ENCODE data around the gene XYLT1.
"Not testable (repeated sequence)": the region's sequence is repeated elsewhere in the genome, so short reads cannot be mapped to it uniquely, and the experiment has no call there.

XYLT1 gene

DNA sequence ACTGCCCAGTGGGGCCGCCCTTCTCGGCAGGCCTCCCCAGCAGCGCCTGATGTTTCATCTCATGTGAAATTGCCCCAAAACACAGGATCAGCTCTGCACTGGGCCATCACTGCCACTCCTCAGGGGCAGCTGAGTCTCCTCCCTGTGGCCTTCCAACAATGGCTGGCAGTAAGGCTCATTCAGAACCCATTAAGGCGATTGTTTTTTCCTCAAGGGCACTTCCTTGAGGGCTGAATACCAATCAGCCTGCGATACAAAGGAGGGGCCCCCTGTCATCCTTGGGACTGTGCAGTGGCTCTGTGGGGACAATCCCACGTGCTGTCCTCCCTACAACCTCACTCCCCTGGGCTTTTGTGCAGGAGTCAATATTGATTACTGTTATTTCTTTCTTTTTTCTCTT lies 47.5 kb downstream of the XYLT1 start:
- DNase-seq: no peak

DNA sequence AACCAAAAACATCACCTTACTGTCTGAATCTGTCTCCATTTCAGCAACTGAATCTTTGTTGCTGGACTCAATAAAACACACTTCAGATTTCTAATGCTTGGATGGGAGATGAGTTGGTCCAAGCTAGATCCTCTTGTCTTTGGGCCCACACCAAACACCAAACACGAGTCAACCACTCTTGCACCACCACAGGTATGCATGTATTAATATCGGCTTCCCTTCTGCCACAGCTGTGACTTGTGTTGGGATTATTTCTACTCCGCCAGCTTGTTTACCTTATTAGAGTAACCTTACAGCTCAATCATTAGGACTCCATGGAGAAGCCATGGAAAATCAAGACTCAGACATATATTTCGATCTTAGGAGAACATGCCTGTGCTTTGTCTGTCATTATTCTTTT lies 49.9 kb downstream of the XYLT1 start:
- no peak for DNase-seq

DNA sequence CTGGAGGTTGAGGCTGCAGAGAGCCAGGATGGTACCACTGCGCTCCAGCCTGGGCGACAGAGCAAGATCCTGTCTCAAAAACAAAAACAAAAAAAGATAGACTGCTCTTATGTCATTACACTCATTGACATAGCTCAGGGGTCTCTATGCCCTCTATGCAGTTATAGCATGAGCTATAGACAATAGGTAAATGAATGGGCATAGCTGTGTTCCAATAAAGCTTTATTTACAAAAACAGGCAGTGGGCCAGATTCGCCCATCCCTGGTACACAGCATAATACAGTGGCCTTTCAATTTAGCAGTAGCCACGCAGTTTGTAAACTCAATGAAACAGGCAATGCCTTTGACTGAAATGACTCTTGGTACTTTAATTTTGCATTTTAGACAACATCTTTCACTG lies 51.5 kb downstream of the XYLT1 start:
- no peak for DNase-seq

DNA sequence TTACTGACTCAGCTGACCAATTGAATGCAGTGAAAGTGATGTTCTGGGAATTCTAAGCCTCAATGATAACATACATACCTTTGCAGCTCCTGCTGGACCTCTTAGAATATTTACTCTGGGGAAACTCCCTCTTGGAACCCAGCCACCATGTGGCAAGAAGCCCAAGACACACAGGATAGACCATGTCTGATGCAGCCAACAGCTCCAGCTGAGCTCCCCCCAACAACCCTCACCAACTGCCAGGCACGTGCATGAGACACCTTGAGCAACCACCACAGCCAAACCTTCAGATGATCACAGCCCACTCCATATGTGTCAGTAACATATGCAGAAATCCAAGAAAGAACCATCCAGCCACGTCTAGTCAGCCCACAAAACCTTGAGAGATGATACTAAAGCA lies 53.0 kb downstream of the XYLT1 start:
- no peak for DNase-seq

DNA sequence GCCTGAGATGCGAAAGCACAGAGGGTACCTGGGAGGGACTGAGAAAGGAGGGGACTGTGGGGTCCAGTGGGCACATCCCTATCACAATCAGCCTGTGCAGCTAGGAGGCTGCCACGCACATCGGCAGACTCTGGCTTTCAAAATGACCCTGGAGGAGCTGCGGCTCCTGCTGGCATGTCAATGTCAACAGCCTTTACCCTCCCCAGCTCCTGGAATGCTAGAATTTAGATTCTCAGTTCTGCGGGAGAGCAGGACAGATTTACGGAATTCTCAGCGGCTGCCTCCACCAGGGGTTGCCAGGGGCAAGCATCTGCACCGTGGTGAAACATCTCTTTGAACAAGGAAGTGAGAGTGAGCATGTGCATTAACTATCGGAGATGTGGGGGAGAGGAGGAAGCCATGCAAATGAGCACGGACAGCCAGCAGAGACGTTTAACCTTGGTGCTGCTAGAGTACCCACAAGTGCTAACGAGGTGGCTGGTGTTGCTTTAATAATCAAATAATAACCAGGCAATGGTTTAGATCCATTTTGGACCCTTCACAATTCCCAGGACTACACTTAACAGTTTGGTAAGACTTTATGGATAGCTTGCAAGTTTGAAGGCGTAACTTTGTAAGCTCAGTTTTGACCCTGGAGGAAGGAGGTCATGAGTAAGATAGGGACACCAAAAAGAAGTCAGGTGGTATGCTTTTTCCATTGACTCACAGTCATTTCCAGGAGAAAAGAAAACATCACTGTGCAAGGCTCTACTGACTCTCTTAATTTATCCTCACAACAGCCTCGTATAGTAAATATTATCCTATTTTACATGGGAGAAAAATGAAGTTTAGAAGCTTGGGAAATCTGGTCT lies 54.1 kb downstream of the XYLT1 start:
- no peak for DNase-seq

DNA sequence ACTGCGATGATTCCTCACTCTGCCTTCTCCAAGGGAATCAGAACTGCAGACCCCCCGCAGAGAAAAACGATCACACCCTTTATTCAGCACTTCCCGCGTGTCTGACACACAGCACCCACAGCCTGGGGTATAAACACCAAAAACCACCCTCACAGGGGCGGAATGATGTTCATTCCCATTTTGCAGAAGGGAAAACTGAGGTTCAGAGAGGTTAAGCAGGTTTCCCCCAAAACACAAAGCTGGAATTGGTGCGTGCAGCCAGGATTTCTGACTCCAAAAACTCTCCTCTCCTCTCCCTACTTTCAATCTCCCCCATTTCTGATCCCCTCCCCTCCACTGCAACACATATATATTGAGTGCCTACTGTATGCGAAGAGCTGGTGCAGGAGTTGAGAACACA lies 55.8 kb downstream of the XYLT1 start:
- no peak for DNase-seq

DNA sequence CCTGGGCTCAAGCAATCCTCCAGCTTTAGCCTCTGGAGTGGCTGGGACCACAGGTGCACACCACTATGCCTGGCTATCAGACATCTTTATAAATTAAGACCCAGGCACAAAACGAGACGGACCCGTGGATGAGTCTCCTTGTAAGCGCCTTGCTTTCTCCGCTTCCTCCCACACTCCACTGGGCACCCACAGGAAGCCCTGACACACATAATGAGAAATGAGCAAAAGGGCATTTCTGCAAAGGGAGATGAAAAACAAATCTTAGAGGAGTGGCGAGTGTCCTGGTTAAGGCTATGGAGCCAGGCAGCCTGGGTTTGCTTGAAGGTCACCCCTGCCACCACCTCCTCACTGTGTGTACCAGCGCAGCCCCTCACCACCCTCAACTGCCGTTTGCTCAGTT lies 56.3 kb downstream of the XYLT1 start:
- no peak for DNase-seq

DNA sequence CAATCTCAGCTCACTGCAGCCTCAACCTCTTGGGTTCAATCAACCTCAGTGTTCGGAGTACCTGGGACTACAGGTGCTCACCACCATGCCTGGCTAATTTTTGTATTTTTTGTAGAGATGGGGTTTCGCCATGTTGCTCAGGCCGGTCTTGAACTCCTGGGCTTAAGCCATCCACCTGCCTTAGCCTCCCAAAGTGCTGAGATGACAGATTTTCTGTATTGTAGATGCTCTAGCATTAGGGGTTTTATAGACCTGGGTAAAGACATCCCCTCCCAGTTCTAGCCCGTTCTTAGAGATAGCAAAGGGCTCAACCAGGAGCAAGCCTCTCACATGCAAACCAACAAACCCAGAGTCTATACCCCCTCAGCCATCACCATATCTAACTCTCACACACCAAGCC lies 57.3 kb downstream of the XYLT1 start:
- no peak for DNase-seq

DNA sequence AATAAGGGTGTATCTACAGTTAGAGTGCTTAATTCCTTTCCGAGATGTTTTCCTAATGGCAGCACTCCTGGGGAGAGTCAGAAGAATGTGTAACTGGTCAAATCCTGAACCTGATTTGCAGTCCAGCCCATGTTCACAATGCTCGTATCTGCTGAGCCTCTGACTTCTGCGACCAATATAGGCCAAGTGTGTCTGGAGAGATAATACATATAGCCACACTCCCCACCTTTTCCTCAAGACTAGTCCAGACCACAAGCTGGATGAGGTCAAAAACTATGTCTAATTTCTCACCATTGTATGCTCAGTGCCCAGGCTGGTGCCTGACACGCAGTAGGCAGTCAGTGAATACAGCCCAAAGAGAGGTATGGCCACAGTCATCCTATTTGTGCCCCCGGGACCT lies 58.0 kb downstream of the XYLT1 start:
- DNase-seq: no peak

DNA sequence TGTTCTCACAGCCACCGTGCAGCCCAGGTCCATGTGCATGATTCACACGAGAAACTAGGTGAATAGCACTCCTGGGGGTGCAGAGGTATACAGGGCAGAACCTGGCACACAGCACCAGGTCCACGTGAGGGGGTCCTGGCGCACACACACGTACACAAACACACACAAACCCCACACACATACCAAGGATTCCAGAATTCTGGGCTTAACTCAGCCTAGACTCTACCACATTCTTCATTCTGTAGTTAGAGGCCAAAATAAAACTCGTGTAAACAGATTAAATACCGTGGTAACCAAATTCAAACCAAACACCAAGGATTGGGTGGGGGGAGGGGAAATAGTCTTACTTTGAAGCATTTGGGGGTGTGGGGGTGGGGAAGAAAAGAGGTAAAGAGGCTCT lies 58.5 kb downstream of the XYLT1 start:
- no peak for DNase-seq

DNA sequence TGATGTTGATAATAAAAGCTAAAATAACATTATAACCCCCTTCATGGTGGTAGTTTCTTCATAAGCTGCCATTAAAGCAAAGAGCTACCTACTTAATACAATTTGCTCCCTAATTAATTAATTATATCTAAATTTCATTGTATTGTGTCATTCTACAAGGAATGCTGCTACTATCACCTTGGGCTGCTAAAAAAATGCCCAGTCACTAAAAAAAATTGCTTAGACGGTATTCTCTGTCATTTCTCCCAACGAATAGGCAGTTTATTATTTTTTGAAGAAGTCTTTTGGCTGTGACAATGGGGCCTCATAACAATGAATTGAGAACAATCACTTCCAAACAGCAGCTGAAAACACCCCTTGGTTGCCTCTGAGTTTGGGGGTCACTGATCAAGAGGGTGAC lies 59.5 kb downstream of the XYLT1 start:
- no peak for DNase-seq

DNA sequence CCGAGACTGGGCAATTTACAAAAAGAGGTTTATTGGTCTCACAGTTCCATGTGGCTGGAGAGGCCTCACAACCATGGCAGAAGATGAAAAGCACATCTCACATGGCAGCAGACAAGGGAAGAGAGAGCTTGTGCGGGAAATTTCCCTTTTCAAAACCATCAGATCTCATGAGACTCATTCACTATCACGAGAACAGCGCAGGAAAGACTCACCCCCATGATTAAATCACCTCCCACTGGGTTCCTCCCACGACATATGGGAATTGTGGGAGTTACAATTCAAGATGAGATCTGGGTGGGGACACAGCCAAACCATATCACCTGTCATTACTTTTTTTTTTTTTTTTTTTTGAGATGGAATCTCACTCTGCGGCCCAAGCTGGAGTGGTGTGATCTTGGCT lies 60.4 kb downstream of the XYLT1 start:
- DNase-seq: not testable (repeated sequence)

DNA sequence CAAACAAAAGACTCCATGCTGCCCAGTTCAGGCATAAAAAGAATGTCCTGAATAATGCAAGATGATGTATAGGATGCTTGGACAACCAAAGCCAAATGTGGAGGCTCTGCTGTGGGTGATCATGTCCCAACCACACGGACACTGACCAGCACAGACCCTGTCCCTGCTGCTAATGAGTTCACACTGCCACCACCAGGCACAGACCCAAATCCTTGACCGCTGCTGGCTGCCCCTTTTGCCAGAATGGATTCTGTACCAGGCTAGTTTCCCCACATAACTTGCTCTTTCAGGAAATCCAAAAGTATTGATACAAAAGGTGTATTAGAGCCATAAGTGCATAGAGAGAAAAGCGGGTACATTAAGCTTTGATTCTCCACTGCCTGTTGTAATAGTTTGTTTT lies 60.9 kb downstream of the XYLT1 start:
- DNase-seq: no peak

DNA sequence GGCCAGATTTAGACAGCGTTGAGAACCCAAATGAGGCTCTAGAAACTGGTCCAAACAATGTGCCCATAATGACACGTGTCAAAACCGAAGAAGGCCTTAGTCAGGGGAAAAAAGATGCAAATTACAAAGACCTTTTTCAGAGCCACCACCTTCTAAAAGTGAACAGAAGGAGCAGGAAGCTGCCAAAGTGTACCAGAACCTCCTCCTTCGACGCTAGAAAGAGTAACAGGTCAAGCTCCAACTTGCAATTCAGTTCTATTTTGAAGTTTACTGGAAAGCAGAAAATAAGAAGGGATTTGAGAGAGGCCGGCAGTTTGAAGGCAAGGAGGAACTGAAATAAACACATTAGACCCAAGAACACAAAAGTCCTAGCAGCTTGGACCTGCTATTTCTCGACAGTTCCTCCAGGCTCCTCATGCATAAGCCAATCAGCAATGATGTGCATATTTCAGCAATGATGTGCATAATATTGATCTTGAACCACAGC lies 61.8 kb downstream of the XYLT1 start:
- no peak for DNase-seq

DNA sequence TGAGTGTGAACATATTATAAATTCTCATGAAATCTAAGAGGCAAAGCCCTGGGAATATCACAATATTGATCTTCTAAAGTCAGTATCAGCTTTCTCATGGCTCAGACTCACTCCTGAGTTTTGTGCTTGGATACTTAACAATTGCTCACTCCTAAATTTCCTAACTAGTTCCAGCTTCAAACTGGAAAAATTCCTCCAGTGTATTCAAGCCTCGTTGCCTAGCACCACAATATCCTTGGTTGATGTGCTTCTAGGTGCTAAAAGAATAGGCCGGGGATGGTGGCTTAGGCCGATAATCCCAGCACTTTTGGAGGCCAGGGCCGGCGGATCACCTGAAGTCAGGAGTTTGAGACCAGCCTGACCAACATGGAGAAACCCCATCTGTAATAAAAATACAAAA lies 62.5 kb downstream of the XYLT1 start:
- no peak for DNase-seq

DNA sequence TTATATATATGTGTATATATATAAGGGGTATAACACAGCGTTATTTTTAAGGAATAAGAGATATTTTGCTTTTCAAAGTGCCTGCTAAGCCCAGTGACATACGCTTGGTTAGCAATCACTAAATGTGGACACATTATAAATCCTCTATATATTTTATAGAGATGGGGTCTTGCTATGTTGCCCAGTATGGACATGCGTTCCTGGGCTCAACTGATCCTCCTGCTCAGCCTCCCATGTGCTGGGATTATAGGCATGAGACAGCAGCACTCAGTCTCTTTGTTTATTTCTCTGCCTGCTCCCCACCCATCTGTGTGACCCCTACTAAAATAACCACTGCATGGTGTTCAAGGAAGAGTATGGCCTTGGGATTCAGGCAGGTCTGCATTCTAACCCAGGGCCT lies 63.4 kb downstream of the XYLT1 start:
- no peak for DNase-seq

DNA sequence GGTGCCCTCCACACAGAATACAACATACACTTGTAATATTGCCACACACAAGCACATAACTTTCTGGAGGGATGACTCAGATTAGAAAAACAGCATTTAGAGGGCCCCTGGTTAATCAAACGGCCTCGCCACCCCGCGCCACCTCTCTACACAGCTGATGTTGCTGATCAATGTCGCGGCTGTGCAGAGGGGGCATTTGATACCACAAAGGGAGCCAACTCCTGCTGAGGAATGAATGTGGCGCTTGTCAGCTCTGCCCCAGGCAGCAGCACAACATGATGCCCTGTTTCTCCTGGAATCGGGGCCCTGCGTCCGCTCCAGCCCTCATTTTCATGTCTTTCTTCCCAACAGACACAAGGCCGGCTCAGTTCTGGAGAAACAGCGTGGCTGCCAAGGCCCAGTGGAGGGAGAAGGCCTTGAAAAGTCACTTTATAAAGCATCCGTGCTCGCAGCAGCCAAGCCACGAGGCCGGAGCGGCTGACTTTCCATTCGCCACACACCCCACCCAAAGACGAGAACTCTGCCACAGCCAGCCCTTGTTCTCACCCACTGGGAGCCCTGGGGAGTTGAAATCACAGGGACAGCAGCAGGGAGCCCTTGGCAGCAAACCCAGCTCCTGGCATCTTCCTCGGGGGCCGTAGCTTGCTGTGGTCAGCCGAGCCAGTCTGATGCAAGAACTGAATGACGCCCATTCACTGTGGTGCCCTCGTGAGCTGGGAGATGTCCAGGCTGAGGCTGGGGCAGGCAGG lies 65.6 kb downstream of the XYLT1 start:
- peak; percentile 7 for DNase-seq

DNA sequence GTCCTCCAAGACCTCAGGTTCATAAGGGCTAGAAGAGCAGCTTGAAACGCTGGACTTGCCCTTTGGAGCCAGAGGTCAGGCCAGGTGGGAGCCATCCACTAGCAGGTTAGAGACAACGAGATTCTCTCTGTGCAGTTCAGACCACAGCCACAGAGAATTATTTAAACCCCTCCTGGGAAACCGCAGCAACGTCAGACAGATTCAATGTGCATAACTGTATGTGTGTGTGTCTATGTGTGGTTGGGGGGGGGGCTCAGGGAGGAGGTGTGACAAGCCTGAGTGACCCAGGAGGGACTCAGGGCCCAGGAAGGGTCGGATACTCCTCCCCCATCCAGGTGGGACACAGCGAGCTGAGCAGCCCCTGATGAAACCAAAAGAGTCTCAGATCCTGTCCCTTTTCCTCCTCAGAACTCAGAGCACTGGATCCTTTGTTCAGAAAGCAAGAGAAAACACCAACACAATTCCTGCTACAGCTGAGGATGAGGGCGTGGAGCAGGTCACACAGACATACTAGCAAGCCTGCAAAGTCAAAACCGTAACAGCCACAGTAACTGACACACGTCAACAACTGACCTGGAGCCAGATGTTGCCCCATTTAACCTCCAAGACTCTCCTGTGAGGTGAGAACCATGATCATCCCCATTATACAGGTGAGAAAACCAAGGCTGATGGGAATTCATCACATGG lies 66.8 kb downstream of the XYLT1 start:
- DNase-seq: no peak

DNA sequence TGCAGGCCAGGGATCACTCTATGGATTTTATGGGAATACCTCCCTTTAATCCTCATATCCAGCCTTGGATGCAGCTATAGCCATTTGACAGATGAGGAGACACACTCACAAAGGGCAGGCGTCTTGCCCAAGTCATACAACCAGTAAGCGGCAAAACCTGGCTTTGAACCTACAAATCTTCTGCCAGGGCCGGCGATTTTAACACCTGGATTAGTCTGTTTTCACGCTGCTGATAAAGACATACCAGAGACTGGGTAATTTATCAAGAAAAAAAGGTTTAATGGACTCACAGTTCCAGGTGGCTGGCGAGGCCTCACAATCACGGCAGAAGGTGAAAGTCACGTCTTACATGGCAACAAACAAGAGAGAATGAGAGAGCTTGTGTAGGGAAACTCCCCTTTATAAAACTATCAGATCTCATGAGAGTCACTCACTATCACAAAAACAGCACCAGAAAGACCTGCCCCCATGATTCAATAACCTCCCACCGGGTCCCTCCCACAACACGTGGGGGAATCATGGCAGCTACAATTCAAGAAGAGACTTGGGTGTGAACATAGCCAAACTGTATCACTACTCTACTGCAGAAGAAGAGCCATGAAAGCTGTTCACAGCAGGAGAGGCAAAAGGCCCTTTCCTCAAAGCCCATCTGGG lies 67.5 kb downstream of the XYLT1 start:
- DNase-seq: no peak

DNA sequence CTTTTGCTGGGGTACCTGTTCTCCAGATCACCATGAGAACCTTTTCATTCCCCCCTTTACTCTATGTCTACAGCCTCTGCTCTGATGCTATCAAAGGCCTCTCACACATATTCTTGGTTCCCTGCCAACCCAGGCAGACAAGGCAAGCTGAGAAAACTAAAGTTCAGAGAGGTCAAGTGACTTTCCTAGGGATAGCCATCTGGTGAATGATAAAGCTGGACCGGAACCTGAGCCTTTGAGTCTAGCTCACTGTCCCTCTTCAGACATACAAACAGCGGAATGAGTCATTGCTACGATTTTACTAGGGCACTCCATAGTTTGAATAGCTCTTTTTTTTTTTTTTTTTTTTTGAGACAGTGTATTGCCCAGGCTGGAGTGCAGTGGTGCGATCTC lies 73.3 kb downstream of the XYLT1 start:
- peak; percentile 92 for DNase-seq

DNA sequence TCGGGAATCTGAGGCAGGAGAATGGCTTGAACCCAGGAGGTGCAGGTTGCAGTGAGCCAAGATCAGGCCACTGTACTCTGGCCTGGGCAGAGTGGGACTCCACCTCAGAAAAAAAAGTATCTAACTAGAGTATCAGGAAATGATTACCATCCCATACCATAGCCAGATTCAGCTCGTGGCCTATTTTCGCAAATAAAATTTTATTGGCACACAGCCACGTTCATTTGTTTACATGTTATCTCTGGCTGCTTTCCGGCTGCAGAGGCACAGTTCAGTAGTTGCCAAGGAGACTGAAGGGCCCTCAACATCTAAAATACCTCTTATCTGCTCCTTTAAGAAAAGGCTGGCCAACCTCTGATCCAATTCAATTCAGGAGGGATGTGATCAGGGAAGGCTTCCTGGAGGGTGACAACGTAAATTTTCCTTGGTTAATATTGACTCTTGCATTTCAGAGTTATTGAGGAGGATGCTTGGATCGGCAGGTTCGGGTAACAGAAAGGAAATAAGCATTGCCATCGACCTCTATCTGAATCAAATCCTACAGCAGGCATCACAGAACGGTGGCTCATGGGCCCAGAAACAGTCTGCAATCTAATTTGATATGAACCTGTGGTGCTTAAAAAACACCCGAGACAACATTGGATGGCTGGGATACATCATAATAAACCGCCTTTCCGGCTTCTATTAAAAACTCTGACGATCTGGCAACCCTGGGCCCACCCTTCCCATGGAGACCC lies 73.8 kb downstream of the XYLT1 start:
- DNase-seq: peak; percentile 97

DNA sequence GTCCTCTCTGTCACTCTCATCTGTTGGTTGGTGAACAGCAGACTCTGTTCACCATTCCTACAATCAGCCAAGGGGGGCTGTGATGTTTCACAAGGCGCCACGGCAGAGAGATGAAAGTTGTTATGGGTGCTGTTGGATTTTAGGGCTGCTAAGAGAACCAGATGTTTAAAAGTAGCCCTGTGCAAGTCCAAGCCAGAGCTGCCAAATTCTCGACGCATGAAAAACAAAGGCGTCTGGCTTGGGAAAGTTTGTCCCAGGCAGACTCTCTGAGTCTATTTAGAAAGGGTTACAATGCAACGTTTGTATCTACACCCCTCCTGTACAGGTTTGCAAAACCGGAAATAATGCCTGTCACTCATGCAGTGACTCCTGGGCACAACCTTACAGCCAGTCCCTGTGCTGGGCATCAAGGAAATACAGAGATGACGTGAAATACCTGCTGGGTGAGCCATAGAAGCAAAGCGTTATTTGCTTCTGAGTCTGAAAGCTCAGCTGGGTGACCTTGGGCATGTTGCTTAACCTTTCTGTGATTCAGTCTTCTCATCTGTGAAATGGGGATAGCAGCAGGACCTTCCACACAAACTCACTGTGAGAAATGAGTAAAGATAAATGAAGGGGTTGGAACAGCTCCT lies 74.8 kb downstream of the XYLT1 start:
- DNase-seq: no peak
